GM13976 (cell line): Measurements from ENCODE around the gene ST8SIA1.

Experiments
- DNase-seq: peaks from one replicate; pipeline ENCODE4 v3.0.0; 2012; ENCODE audit warnings: low spot score
- in situ Hi-C: fragments of 300-500 bp; cut with MboI; formaldehyde crosslinking; loops from one replicate; pipeline ENCODE4 v1.12.0; 2022; ENCODE audit warnings: low sequenced_read_pairs, mixed read lengths, inconsistent platforms; ENCODE audit not compliant: unreplicated experiment
- TF ChIP-seq, protein P1 (sequence below): IDR thresholded peaks from 2 replicates; pipeline ENCODE4 v1.5.1; 2012; ENCODE audit warnings: borderline replicate concordance, mild to moderate bottlenecking; ENCODE audit not compliant: insufficient read depth; ENCODE audit errors: extremely low read depth, missing control alignments, control extremely low read depth

The ST8SIA1 gene

DNA sequence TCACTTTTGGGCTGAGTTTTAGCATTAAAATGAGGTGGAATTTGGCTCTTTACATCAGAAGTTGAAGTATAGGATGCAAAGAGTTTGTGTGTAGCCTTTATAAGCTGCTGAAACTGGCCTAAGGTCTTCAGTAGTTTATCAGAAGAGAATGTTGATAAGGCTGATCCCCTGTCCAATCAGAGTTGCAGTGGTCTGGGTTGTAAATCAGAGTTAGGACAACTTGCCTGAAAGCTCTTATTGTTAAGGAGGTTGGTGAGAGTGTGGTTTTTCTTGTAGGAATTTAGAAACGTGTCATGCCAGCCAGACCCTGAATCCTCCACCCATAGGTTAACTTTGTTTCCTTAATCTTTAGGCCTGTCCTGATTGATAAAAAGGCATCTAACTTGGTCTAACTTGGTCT, 143.5 kb downstream of the ST8SIA1 start:
- in situ Hi-C loops = no loop called here
- TF ChIP-seq, protein P1, sequence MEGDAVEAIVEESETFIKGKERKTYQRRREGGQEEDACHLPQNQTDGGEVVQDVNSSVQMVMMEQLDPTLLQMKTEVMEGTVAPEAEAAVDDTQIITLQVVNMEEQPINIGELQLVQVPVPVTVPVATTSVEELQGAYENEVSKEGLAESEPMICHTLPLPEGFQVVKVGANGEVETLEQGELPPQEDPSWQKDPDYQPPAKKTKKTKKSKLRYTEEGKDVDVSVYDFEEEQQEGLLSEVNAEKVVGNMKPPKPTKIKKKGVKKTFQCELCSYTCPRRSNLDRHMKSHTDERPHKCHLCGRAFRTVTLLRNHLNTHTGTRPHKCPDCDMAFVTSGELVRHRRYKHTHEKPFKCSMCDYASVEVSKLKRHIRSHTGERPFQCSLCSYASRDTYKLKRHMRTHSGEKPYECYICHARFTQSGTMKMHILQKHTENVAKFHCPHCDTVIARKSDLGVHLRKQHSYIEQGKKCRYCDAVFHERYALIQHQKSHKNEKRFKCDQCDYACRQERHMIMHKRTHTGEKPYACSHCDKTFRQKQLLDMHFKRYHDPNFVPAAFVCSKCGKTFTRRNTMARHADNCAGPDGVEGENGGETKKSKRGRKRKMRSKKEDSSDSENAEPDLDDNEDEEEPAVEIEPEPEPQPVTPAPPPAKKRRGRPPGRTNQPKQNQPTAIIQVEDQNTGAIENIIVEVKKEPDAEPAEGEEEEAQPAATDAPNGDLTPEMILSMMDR = no peak
- no peak for DNase-seq

DNA sequence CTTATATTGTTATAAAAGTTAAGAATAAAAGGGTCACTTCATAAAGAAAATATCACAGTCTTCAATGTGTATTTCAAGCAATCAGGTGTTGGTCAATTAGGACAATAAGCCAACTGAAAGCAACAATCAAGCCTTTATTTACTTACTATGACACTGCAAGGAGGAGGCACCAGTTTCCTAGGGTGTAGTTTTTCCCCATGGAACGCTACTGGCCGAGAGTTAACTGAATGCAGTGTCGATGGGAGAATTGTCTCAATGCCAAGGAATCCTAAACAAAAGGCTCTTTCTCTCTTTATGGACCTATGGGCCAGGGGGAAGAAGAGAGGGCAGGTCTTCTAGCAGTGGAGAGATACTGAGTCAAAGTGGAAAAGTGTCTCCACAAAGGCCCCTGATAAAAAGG, 146.1 kb downstream of the ST8SIA1 start:
- in situ Hi-C loops = no loop called here
- TF ChIP-seq, protein P1 = no peak
- DNase-seq = no peak

GRCh38 chr12:22180705-22181104, 153.8 kb downstream of the ST8SIA1 start:
- DNase-seq = no peak
- TF ChIP-seq, protein P1 = no peak
- in situ Hi-C loops = no loop called here

DNA sequence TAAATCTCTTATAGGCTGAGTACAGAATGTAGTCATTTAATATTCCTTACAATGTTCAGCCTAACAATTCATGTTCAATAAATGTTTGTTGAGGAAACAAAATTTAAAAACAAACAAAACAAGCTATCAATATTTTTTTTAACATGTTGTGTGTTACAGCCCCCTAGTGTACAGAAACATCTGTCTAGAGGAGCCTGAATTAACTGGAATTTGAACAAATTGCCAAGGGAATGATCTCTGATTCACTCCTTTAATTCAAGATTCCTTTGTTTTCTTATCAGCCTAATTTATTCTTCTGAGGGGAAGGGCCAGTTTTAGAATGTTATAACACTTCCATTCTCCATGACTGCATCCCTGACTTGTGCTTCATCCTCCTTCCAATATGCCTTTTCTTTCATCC, 161.3 kb downstream of the ST8SIA1 start:
- TF ChIP-seq, protein P1 = no peak
- in situ Hi-C loops = no loop called here
- DNase-seq = peak; percentile 3

DNA sequence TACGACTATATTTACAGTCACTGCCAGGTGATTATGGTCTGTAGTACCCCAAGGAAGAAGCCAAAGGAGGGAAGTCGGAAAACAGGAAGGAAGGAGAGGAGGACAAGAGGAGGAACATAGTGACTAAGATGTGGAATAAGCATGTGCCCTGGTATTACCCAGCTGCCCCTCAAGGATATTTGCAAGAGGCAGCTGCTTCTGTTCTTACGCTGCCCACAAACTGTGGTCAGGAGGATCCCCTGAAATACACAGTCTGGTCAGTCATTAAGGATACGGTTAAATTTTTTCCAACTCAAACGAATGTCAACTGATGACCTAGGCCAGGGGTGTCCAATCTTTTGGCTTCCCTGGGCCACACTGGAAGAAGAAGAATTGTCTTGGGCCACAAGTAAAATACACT, 162.0 kb downstream of the ST8SIA1 start:
- in situ Hi-C loops = no loop called here
- TF ChIP-seq, protein P1 = no peak
- DNase-seq = no peak

- in situ Hi-C loops = no loop called here
- TF ChIP-seq, protein P1 = no peak
- DNase-seq = no peak
These were observed 165.1 kb downstream of the ST8SIA1 start for GRCh38 chr12:22169376-22169775.

GRCh38 chr12:22164139-22164538, 170.4 kb downstream of the ST8SIA1 start:
- in situ Hi-C loops = no loop called here

More at GRCh38 chr12:22164139-22164538, 170.4 kb downstream of the ST8SIA1 start:
- TF ChIP-seq, protein P1 = no peak
- DNase-seq = no peak
